Measurements from ENCODE around the gene NAPEPLD. TPM values are rescaled to one million over a fixed set of nuclear protein-coding genes. Genes with fewer than 3 reads are reported as not detected.

NAPEPLD gene
- total RNA-seq, 6 donors from 2014 or later, result 8.9 to 20.8 (median 10.8) TPM

DNA sequence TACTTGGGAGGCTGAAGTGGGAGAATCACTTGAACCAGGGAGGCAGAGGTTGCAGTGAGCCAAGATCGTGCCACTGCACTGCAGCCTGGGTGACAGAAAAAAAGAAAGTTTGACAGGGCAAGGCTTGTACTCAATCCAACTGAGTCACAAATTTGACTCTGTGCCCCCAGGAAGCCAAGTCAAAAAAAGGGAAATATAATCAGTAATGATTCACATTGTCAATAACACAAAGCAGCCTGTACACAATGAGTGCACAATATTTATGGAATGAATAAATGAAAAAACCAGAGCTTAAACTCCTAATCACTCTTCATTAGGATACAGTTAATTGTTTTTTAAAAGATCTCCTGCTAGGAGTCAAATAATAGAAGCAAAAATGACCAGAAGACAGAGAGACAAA lies 6.4 kb downstream of the NAPEPLD start:
- Histone ChIP-seq H3K4me1 (peaks cover 3 to 11% (median 6%) of the 10 kb centered on the region in 4 donors), H3K9me3 (no peaks in the 10 kb centered on the region), H3K27me3 (no peaks in the 10 kb centered on the region), H3K4me3 (no peak overlapping the region), H3K36me3 (no peaks in the 10 kb centered on the region), H3K27ac (no peak overlapping the region)
- TF ChIP-seq, protein P1, sequence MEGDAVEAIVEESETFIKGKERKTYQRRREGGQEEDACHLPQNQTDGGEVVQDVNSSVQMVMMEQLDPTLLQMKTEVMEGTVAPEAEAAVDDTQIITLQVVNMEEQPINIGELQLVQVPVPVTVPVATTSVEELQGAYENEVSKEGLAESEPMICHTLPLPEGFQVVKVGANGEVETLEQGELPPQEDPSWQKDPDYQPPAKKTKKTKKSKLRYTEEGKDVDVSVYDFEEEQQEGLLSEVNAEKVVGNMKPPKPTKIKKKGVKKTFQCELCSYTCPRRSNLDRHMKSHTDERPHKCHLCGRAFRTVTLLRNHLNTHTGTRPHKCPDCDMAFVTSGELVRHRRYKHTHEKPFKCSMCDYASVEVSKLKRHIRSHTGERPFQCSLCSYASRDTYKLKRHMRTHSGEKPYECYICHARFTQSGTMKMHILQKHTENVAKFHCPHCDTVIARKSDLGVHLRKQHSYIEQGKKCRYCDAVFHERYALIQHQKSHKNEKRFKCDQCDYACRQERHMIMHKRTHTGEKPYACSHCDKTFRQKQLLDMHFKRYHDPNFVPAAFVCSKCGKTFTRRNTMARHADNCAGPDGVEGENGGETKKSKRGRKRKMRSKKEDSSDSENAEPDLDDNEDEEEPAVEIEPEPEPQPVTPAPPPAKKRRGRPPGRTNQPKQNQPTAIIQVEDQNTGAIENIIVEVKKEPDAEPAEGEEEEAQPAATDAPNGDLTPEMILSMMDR (IDR thresholded peaks at IDR 0.05), result no peak
- TF ChIP-seq POLR2AphosphoS5 (IDR thresholded peaks at IDR 0.05), result no peak
- TF ChIP-seq EP300 (IDR thresholded peaks at IDR 0.05), result no peak
- TF ChIP-seq POLR2A (IDR thresholded peaks at IDR 0.05), result no peak
- ATAC-seq (ENCODE audit: low FRiP score in 2 of 2) (no peak), DNase-seq (no peak)
- 95 to 100% methylated on average over 1 of the region's 1 CpG for WGBS, 2 donors

DNA sequence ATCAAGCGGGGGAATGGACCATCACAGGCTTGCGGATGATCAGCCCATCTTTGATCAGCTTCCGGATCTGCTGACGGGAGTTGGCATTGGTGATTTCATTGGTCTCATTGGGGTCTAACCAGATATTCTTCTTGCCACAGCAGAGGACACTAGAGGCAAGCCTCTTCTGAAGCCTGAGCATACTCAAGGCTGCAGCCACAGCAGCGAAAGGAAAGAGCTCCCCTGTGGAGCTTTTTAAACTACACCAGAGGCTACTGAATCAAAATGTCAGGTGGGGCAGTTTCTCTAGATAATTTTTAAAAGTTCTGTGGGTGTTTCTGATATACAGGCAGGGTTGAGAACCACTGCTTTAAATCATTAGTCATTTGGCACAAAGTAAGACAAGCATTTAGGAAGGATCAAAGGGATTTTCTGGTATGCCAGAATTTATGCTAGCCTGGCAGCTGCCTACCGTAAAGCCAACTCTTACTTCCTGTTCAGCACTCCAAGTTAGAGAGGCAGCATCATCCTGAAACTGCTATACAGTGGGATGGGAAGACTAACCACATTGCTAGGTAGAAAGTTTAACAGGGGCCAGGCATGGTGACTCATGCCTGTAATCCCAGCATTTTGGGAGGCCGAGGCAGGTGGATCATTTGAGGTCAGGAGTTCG lies 7.0 kb downstream of the NAPEPLD start:
- ATAC-seq (ENCODE audit: low FRiP score in 2 of 2), result no peak

GRCh38 chr7:103140685-103141084 lies 8.2 kb downstream of the NAPEPLD start:
- H3K36me3 ChIP-seq, result no peaks in the 10 kb centered on the region
- DNase-seq (no peak), ATAC-seq (ENCODE audit: low FRiP score in 2 of 2) (no peak)
- 91 to 98% methylated on average over 2 of the region's 2 CpGs for WGBS, 2 donors
- H3K9me3 ChIP-seq, result no peaks in the 10 kb centered on the region
- H3K4me3 ChIP-seq, result no peak overlapping the region
- no peak for TF ChIP-seq EP300 (IDR thresholded peaks at IDR 0.05)
- no peak for TF ChIP-seq POLR2AphosphoS5 (IDR thresholded peaks at IDR 0.05)
- TF ChIP-seq, protein P1 (IDR thresholded peaks at IDR 0.05), result no peak
- TF ChIP-seq POLR2A (IDR thresholded peaks at IDR 0.05), result no peak
- no peaks in the 10 kb centered on the region for H3K27me3 ChIP-seq
- no peaks in the 10 kb centered on the region for H3K4me1 ChIP-seq
- H3K27ac ChIP-seq, result no peak overlapping the region

More for the DNA sequence above, 7.0 kb downstream of the NAPEPLD start:
- WGBS, 2 donors, result 88 to 93% methylated on average over 7 to 8 of the region's 8 CpGs
- H3K4me1 ChIP-seq, result peaks cover 0 to 5% (median 2%) of the 10 kb centered on the region in 4 donors
- no peaks in the 10 kb centered on the region for H3K9me3 ChIP-seq
- DNase-seq, result no peak
- no peak overlapping the region for H3K4me3 ChIP-seq
- no peaks in the 10 kb centered on the region for H3K36me3 ChIP-seq
- H3K27ac ChIP-seq, result no peak overlapping the region
- TF ChIP-seq, protein P1 (IDR thresholded peaks at IDR 0.05), result no peak
- TF ChIP-seq POLR2AphosphoS5 (IDR thresholded peaks at IDR 0.05) (no peak), POLR2A (IDR thresholded peaks at IDR 0.05) (no peak), EP300 (IDR thresholded peaks at IDR 0.05) (no peak)
- no peaks in the 10 kb centered on the region for H3K27me3 ChIP-seq

GRCh38 chr7:103140061-103140460 lies 8.8 kb downstream of the NAPEPLD start:
- no peaks in the 10 kb centered on the region for H3K9me3 ChIP-seq
- H3K4me1 ChIP-seq, result peaks cover 0 to 3% (median 0%) of the 10 kb centered on the region in 4 donors
- WGBS, 2 donors, result 89 to 95% methylated on average over 2 of the region's 2 CpGs
- no peaks in the 10 kb centered on the region for H3K36me3 ChIP-seq
- H3K4me3 ChIP-seq, result no peak overlapping the region
- no peaks in the 10 kb centered on the region for H3K27me3 ChIP-seq
- DNase-seq (no peak), ATAC-seq (ENCODE audit: low FRiP score in 2 of 2) (no peak)
- H3K27ac ChIP-seq, result no peak overlapping the region
- TF ChIP-seq, protein P1 (IDR thresholded peaks at IDR 0.05), result no peak
- no peak for TF ChIP-seq POLR2A (IDR thresholded peaks at IDR 0.05)
- no peak for TF ChIP-seq EP300 (IDR thresholded peaks at IDR 0.05)
- TF ChIP-seq POLR2AphosphoS5 (IDR thresholded peaks at IDR 0.05), result no peak
